GM19463 (cell line): ENCODE data around the gene BMI1.
"Not testable (repeated sequence)": the region's sequence is repeated elsewhere in the genome, so short reads cannot be mapped to it uniquely, and the experiment has no call there.

ENCODE experiments used
- ATAC-seq: cut with Tn5 transposase; IDR thresholded peaks from one replicate; pipeline ENCODE4 v1.9.1; 2021; ENCODE audit warnings: mild to moderate bottlenecking, moderate library complexity; ENCODE audit not compliant: unreplicated experiment

The BMI1 gene

DNA sequence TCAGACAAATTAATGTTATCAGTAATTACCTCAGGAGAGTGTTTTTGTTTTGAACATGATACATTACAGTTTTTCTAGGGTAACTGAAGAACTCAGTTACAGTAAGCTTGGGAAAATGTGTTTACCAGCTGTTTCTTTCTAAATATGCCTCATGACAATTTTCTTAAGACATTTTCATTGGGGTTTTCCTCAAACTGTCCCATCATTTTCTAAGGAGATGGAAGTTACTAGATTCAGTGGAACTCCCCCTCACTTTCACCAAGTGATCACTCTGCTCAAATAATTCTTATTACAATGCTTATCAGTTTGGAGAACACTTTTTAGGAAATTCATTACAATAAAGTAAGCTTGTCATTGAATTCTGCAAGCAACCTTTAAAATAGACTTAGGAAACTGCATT lies 18.0 kb downstream of the BMI1 start:
- no peak for ATAC-seq

DNA sequence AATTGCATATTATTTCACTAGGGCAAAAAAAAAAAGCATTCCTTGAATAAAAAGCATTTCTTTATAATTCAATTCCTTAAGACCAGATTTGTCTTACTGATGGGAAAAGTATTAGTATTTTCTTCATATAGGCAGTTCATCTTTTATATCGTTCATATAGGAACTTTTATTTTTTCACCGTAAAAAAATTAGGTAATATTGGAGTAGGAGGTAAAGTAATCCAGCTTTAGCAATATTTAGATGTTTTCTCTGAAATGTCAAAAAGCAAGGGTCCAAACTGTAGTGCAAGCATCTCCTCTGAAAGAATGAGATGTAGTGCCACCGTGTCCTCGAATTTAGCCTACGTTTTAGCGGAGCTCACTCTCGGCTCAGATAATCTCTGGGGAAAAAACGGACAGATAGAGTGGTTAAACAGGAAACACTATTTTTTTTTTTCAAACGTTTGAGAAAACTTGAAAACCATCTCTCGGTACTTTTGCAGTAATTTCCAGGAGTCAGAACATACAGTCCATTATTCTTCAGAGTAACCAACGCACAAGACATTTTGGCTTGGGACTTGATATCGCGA lies 18.9 kb downstream of the BMI1 start:
- no peak for ATAC-seq

DNA sequence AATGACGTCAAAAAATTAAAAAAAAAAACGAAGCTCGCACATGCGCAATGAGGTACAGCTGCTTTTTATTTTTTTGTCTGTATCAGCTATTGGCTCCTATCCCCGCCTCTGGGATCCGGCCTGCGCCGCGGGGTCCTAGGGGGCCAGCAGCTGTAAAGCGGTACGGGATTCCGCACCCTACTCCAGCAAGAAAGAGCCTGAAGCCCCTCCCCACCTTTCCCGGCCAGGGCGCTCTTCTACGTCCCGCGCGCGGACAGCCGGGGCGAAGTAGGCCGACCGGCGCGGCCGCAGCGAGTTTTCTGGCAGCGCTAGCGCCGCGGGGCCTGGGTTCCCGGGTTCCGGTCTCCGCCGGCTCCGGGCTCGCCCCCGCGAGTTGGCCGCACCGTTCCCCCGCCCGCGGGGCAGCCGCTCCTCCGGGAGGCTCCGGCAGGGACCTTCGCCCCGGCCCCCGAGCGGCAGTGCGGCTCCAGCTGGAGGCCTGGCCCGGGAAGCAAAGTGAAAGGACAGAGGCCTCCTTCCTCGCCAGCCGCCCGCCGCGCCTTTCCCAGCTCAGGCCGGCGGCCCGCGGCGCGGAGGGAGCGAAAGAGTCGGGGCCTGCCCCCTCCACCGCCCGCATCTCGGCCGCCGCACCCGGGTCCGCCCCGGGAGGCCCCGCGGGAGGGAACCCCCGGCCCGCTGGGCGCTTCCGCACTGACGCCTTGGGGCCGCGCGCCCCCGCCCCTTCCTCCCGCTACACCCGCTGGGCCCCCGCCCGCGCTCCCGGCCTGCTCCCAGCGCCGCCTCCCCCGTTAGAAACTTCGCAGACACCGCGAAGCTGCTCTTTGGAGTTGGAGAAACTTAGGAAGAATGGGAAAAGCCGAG lies 19.7 kb downstream of the BMI1 start:
- ATAC-seq, result peak; percentile 40

DNA sequence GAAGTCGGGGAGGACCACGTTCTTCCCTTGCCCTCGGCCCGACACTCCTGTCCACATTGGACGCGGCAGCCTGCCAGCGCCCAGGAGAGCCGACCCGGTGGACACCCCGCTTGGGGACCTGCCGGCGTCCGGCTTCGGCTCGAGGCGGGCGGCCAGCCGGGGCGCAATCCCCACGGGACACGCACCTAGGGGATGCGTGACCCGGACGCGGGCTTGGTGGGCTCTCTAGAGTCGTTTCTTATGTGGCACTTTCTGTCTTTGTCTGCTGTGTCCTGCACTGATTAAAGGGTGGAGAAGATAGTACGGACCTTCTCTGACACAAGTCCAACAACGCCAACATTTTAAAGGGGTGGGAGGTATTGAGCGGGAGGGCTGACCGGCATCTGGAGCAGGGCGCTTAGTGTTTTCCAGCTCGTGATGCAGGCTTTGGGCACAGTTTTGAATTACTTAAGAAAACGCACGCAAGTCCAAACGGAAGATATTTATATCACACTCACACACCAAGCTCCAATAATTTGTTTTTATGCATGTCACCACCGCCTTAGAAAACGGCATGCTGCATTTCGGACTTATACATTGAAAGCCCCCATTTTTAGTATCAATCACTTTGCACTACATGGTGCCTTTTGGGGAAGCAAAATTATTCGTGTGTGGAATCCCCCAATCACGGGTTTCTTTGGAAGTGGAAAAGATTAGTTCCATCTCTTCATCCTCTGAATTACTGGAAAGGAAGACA lies 20.5 kb downstream of the BMI1 start:
- peak; percentile 14 for ATAC-seq

DNA sequence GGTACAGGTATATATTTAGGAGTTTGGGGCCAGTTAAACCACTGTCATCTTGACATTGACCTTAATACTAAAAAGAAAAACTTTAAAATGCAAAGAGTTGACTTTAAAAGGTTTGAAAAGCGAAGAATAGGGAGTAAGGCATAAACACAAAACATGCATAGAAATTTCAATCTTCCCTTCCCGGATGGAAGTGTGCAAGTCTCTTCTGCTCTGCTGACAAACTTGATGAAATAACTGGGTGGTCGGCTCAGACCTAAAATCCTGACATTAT lies 21.0 kb downstream of the BMI1 start:
- no peak for ATAC-seq

DNA sequence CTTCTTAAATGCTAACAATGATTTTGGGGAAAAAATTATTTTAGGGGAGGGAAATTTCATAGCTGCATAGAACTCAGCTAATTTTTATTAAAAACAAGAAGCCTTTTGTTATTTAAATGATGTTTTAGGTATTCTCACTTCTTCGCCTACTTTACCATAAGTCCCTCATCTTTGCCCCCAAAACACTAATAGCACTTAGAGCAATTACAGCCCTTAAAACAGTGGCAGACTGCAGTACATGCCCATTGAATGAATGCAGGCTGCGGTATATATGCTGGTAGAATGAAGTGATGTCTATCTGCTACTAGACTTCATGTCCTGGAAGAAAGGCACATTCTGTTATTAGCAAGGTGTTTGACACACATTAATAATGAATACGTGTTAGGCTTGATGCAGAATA lies 21.5 kb downstream of the BMI1 start:
- no peak for ATAC-seq

DNA sequence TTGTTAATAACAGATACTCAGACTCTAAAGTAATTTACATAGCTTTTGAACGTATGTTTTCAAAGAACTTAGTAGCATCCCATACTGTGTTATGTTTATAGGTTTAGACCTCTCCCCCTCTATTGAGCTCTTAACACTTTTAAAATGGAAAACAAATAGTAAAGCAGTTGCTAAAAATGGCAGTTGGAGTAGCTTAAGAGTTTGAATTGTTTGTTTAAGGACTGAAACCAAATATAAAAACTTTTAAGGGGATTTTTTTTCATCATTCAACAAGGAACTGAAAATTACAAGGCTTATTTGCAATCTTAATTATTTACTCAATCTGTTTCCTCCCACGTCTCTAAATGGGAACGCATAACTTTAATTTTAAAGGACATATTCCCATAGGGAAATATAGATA lies 22.8 kb downstream of the BMI1 start:
- ATAC-seq, result no peak

DNA sequence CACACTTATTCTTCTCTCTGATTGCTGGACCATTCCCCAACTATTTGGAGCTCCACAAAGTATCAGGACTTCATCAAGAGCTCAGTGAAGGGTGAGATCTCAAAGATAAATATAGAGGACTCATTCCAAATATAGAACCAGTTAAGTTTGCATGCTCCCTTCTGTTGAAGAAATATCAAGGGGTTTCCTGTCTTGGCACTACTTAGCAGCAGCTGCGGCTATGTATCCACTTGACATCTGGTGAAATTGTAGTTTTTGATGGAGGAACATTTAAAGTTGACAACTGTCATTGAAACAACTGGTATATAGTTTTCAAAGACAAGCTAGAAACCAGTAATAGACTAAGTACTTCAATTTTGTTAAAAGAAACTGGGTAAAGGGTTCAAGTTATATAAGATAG lies 23.4 kb downstream of the BMI1 start:
- no peak for ATAC-seq

DNA sequence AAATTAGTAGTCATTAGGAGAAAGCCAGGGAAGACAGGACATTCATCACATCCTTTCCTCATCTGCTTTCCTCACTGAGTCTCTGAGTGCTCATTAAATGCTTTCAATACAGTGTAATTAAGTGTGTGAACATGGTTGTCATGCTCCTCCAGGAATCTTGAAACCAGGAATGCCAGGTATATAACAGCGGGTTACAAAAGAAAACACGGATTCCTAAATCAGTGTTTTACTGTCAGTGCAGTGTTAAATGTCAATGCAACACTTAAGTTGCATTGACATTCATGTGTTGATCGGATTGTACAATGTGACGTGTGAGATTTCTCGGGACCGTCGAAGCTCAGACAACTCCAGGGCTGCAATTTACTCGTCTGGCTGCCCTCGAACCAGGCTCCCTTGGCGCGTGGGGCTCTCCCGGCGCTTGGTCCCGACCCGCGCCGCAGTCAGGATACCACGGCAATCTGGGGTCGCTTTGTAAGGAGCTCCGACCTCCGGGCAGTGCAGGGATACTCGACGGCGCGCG lies 23.9 kb downstream of the BMI1 start:
- no peak for ATAC-seq

DNA sequence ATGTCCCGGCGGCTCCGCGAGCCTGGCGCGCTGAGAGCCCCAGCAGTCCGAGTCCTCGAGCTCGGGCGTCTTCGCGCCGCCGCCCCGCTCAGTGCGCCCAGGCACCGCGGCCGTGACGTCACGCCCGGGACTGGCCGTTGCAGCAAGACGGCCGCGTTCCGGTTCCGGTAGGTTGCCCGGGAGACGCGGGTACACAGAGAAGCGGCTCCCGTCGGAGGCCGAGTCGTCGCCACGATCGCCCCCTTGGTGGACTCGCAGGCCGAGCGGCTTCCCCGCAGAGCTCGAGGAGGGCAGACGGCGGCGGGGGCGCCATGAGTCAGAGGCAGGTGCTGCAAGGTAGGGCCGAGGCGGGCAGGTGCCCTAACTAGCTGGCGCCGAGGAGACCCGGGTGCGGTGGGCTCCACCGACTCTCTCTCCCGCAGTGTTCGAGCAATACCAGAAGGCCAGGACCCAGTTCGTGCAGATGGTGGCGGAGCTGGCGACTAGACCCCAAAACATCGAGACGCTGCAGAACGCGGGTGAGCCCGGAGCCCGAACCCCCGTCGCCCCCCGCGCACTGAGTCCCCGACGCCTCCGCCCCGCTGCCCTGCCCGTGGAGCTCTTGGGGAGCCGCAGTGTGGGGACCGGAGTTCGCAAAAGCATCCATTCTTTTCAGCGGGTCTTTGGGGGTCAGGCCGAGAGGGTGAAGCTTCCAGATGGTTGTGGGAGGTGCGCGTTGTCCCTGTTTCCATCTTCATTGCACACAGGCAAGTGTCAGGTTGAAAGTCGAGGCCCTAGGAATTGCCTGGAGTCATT lies 24.6 kb downstream of the BMI1 start, which contains the start of gene SPAG6:
SPAG6 (plus strand) TSS at position 196 of the 795 bp plus-strand sequence; CDS start at position 312, 116 bp downstream.
- peak; percentile 40 for ATAC-seq

DNA sequence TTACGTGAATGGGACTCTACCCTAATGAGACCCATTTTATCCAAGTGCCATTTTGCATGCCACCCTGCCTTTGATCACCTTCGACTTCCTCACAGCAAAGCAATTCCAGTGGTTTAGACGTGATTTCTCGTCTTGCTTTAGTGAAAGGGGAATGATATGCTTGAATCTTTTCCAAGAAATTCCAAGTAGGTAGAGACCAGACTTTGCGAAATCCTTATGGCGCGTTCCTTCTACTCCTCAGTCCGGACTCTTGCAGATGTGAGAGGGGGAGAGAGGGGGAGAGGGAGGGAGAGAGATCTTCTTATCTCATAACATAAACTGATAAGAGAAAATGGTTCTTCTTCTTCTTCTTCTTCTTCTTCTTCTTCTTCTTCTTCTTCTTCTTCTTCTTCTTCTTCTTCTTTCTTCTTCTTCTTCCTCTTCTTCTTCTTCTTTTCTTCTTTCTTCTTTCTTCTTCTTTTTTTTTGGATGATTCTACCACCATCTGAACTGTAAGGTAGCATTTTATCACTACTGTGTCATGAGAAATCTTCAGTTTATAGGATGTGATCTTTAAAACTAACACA lies 25.3 kb downstream of the BMI1 start:
- ATAC-seq, result no peak

DNA sequence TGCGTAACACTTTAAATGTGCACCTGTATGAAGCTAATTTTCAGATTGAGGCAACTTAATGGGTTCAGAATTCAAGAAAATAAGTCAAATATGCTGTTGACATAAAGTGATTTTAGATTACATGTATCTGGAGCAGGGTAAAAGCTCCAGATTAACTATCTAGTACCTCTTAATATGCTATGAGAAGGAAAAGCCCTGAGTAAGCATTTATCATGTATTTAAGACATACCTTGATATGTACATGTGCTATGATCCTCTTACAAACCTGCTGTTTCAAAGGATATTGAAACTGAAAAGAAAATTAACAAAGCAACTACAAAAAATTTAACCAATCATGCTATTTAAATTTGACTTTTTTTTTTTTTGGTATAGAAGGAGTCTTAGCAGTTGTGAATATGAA lies 28.9 kb downstream of the BMI1 start:
- ATAC-seq, result no peak

DNA sequence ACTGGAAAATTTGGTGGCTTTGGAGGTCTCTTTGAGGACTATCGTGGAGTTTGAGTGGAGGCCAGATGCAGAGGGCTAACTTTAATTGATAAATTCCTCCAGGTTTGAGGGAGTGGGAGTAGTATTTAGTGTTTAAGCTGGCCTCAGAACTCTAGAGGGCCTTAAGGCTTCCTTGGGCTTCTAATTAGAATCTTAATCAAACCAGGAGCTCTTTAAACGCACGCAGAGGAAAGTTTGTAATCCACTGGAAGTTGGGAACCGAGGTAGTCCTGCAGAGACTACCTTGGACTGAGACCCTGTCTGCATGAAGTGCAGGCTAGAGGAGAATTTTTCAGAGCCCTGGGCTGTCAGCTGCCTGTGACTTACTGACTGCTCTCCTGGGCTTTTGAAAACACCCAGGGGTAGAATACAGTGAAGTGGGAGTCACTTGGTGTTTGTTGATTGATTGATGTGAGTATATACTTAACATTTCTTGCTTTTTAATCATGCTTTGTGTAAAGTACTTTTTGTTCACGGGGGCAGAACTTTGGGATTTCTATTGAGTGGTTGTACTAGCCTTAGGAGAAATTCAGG lies 30.3 kb downstream of the BMI1 start:
- no peak for ATAC-seq

DNA sequence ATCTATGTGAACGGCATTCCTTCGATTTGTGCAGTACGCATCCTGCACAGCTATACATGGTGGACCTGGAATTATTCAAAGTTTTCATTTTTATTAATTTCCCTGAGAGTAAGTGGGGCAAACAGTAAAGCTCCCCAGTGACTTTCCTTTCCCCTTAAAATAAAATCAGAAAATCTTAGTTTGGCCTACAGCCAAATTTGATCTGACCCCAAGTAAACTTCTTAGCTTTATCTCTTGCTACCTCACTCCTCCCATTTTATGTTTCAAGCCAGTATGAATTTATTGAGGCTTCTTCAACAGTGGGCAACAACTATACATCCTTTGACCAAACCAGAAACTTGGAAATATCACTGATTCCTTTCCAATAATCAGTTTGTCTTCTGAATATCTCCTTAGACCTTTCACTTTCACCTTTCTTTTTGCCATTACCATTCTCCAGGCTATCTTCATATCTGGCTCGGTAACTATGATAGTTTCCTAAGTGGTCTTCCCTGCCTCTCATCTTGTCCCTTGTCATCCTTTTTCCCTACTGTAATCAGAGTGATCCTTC lies 35.5 kb downstream of the BMI1 start:
- no peak for ATAC-seq

DNA sequence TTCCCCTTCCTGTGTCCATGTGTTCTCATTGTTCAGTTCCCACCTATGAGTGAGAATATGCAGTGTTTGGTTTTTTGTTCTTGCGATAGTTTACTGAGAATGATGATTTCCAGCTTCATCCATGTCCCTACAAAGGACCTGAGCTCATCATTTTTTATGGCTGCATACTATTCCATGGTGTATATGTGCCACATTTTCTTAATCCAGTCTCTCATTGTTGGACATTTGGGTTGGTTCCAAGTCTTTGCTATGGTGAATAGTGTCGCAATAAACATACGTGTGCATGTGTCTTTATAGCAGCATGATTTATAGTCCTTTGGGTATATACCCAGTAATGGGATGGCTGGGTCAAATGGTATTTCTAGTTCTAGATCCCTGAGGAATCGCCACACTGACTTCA lies 36.9 kb downstream of the BMI1 start:
- not testable (repeated sequence) for ATAC-seq

DNA sequence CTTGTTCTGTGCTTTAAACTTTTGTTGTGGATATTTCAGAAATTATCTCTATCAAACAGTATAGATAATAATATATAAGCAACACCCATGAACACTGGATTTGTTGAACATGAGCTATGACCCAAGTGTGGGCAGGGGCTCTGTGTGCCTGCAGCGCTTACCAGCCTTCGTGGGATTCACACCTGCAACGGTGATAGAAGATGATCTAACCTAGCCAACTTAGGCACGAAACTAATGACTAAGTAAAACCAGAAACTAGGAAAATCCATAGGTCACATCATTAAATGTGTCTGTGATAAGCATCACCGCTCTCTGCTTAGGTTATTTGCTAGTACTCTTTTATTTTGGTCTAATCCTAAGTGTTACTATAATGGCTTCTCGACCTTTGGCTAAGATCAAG lies 42.4 kb downstream of the BMI1 start:
- ATAC-seq, result no peak

DNA sequence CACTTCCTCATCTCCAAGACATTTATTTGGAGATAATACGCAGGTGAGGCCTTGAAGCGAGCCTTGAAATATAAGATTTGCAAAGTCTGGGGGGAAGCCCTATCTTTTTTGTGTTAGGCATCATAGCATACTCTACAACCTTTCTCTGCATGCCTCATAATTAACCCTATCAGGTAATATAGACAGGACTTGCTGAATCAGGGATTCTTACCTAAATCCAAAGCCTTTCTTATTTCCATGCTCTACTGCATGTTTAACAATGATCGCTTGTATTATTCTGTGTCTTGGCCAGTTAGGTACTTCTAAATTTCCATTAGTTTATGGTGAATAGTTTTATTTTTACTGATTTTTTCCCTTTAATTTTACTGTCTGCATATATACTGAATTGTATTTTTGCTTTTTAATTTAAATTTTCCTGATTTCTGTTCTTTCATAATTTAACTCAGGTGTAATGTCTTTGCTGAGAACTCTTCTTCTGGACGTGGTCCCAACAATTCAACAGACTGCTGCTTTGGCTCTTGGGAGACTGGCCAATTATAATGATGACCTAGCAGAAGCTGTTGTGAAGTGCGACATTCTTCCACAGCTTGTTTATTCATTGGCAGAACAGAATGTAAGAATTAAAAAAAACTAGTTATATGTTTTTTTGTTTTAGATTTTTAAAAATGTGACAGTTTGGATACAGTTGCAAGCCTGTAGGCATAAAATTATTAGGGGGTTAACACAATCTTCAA lies 43.7 kb downstream of the BMI1 start:
- ATAC-seq, result no peak

DNA sequence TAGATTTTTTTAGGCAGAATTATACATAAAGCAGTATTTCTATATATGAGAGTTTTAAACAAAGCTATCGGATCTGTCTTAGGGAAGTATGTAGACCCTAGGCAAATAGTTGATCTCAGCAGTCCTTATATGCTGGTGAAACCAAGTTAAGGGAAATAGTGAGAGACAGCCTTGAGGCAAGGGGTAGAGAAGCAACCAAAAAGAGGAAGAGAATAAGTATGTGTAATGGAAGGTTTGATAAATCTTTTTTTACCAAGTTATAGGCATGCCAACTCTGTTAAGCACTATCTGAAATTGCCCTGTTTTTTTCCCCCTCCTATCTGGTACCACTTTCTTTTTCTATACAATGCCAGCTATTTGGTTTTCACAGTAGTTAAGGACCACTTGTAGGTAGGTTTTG lies 44.3 kb downstream of the BMI1 start:
- ATAC-seq, result peak; percentile 36

DNA sequence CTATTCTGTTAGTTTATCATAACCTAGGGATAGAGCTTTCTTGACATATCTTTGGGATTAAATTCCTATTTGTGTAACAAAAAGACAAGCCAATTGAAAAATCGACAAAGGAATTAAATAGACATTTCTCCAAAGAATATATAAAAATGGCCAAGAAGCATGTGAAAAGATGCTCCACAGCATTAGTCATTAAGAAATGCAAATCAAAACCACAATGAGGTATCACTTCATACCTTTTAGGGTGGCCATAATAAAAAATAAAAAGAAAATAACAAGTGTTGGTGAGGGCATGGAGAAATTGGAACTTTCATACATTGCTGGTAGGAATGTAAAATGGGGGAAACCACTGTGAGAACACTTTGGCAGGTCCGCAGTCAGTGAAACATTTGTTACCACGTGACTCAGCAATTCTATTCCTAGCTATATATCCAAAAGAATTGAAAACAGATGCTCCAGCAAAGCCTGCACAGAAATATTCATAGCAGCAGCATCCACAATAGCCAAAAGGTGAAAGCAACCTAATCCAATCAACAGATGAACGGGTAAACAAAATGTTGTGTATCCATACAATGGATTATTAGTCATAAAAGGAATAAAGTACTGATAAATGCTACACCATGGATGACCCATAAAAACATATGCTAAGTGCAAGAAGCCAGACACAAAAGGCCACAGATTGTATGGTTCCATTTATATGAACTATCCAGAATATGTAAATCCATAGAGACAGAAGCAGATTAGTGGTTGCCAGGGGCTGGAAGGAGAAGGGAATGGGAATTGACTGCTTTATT lies 44.9 kb downstream of the BMI1 start:
- ATAC-seq, result peak; percentile 23
